Midbrain (tissue), 1 donor: ENCODE data around the gene UCN.
"Not testable (repeated sequence)": the region's sequence is repeated elsewhere in the genome, so short reads cannot be mapped to it uniquely, and the experiment has no call there.

ENCODE experiments used
- DNase-seq: peaks from one replicate; lab custom pipeline; 2025; lab: John Stamatoyannopoulos, UW

The UCN gene

GRCh38 chr2:27308359-27308881 lies at the start of gene UCN:
UCN (minus strand) TSS chr2:27308445; CDS start chr2:27307895, 550 bp downstream.
- DNase-seq: no peak

- peak; percentile 99 for DNase-seq
Observed at GRCh38 chr2:27356382-27357181, 48.3 kb upstream of the UCN start, which contains the start of gene GTF3C2. GTF3C2 (minus strand) TSS chr2:27356764; CDS start chr2:27343554, 13,210 bp downstream.

- DNase-seq: no peak
Observed at GRCh38 chr2:27356056-27356381, 47.8 kb upstream of the UCN start.

GRCh38 chr2:27354597-27354927 lies 46.3 kb upstream of the UCN start:
- DNase-seq: no peak

- no peak for DNase-seq
Observed at GRCh38 chr2:27353762-27354596, 45.7 kb upstream of the UCN start.

- not testable (repeated sequence) for DNase-seq
Observed at GRCh38 chr2:27353386-27353761, 45.1 kb upstream of the UCN start.

GRCh38 chr2:27351802-27352598 lies 43.8 kb upstream of the UCN start:
- no peak for DNase-seq

GRCh38 chr2:27350106-27350693 lies 42.0 kb upstream of the UCN start:
- no peak for DNase-seq

- no peak for DNase-seq
Observed at GRCh38 chr2:27347641-27348040, 39.4 kb upstream of the UCN start.

GRCh38 chr2:27336173-27336572 lies 27.9 kb upstream of the UCN start:
- DNase-seq: no peak

GRCh38 chr2:27335311-27335710 lies 27.1 kb upstream of the UCN start:
- DNase-seq: no peak

- DNase-seq: no peak
Observed at GRCh38 chr2:27324720-27325119, 16.5 kb upstream of the UCN start.

GRCh38 chr2:27323596-27324285 lies 15.5 kb upstream of the UCN start:
- DNase-seq: no peak

GRCh38 chr2:27322766-27323595 lies 14.7 kb upstream of the UCN start, which contains the start of gene MPV17:
MPV17 (minus strand) TSS chr2:27323097; CDS start chr2:27322517, 580 bp downstream.
- DNase-seq: peak; percentile 91

GRCh38 chr2:27322301-27322765 lies 14.1 kb upstream of the UCN start:
- DNase-seq: no peak

- no peak for DNase-seq
Observed at GRCh38 chr2:27320958-27321543, 12.8 kb upstream of the UCN start.

GRCh38 chr2:27319839-27320238 lies 11.6 kb upstream of the UCN start:
- DNase-seq: not testable (repeated sequence)

GRCh38 chr2:27316655-27317412 lies 8.6 kb upstream of the UCN start:
- DNase-seq: peak; percentile 29

GRCh38 chr2:27315122-27315521 lies 6.9 kb upstream of the UCN start:
- DNase-seq: no peak
